K562 (cell line): ENCODE results near the gene UBE2A. TPM values are rescaled to one million over a fixed set of nuclear protein-coding genes. Genes with fewer than 3 reads are reported as not detected.

Source experiments
- AFF1 ChIP-seq, 2 experiments: fragments of 450-650 bp; IDR thresholded peaks; 2 replicates each; pipeline ENCODE4 v1.6.1; 2018; ENCODE audit warnings: mild to moderate bottlenecking in 2 of 2, low read depth in 1 of 2; ENCODE audit not compliant: partially characterized antibody in 2 of 2
- CBX3 ChIP-seq, 2 experiments: IDR thresholded peaks; 1 replicate in 1 of 2; 2 replicates in 1 of 2; pipeline ENCODE4 v1.6.1; 2012; ENCODE audit warnings: inconsistent platforms in 2 of 2, low read length in 2 of 2, borderline replicate concordance in 1 of 2, control low read depth in 1 of 2
- E2F8 ChIP-seq: fragments of 450-650 bp; IDR thresholded peaks from 2 replicates; pipeline ENCODE4 v1.7.1; 2018; ENCODE audit warnings: mild to moderate bottlenecking, low read depth; ENCODE audit not compliant: partially characterized antibody
- FOXM1 ChIP-seq, 2 experiments: fragments of 450-650 bp in 1 of 2; sonication (generic) in 1 of 2; formaldehyde crosslinking in 1 of 2; IDR thresholded peaks; 2 replicates each; pipeline versions ENCODE4 v1.6.1 to v1.9.0; 2017 to 2022; ENCODE audit warnings: low read depth in 2 of 2, mild to moderate bottlenecking in 2 of 2, missing genetic modification reagents in 1 of 2, moderate library complexity in 1 of 2
- GABPB1 ChIP-seq: sonication (generic); formaldehyde crosslinking; IDR thresholded peaks from 2 replicates; pipeline ENCODE4 v1.8.0; 2022; ENCODE audit warnings: mild to moderate bottlenecking, missing genetic modification reagents
- GATAD2B ChIP-seq: fragments of 450-650 bp; IDR thresholded peaks from 2 replicates; pipeline ENCODE4 v1.6.1; 2017; ENCODE audit warnings: mild to moderate bottlenecking, borderline replicate concordance
- HBP1 ChIP-seq: fragments of 450-650 bp; formaldehyde crosslinking; IDR thresholded peaks from 2 replicates; pipeline ENCODE4 v1.4.0; 2022; ENCODE audit warnings: missing genetic modification characterization
- HDAC2 ChIP-seq: fragments of 450-650 bp; IDR thresholded peaks from 2 replicates; pipeline ENCODE4 v1.6.1; 2016; ENCODE audit warnings: mild to moderate bottlenecking
- HIVEP1 ChIP-seq: fragments of 250-450 bp; sonication (Bioruptor Pico); IDR thresholded peaks from 2 replicates; pipeline ENCODE4 v1.4.0; 2020; ENCODE audit warnings: mild to moderate bottlenecking
- HNRNPL ChIP-seq: fragments of 200-400 bp; formaldehyde crosslinking; IDR thresholded peaks from 2 replicates; pipeline ENCODE4 v1.6.1; 2017; ENCODE audit warnings: low read depth, mild to moderate bottlenecking, low read length
- ID3 ChIP-seq, 2 experiments: fragments of 250-450 bp in 1 of 2; fragments of 450-650 bp in 1 of 2; sonication (Bioruptor Pico) in 1 of 2; IDR thresholded peaks; 2 replicates each; pipeline versions ENCODE4 v1.6.1 to v1.8.0; 2016 to 2021; ENCODE audit warnings: mild to moderate bottlenecking in 2 of 2, moderate library complexity in 2 of 2, missing compliant biosample characterization in 1 of 2, missing genetic modification characterization in 1 of 2
- IRF9 ChIP-seq: fragments of 450-650 bp; IDR thresholded peaks from 2 replicates; pipeline ENCODE4 v1.6.1; 2016; ENCODE audit warnings: missing biosample characterization, missing genetic modification characterization
- L3MBTL2 ChIP-seq: fragments of 450-650 bp; IDR thresholded peaks from 2 replicates; pipeline ENCODE4 v1.6.1; 2016; ENCODE audit warnings: mild to moderate bottlenecking, moderate library complexity
- SRF ChIP-seq, 2 experiments: fragments of 250-450, 450-650 bp in 1 of 2; sonication (Bioruptor Pico) in 1 of 2; sonication (generic) in 1 of 2; formaldehyde crosslinking; IDR thresholded peaks; 2 replicates each; pipeline versions ENCODE4 v1.5.0 to v1.5.1; 2020 to 2022; ENCODE audit warnings: mild to moderate bottlenecking in 1 of 2, missing genetic modification reagents in 1 of 2
- ZFP1 ChIP-seq: fragments of 450-650 bp; formaldehyde crosslinking; IDR thresholded peaks from 2 replicates; pipeline ENCODE4 v1.4.0; 2020; ENCODE audit warnings: mild to moderate bottlenecking, mixed read lengths
- polyA plus RNA-seq, 8 experiments: library from polyadenylated mRNA; depleted of rRNA in 4 of 8; stranded (reverse) in 5 of 8; unstranded in 3 of 8; fragments of >200 nt; fragmentation: Nextera tagmentation in 2 of 8; fragmentation: Illumina TruSeq in 1 of 8; extraction: Ambion mirVana in 2 of 8; extraction: Trizol in 1 of 8; gene quantifications; 2 replicates each; pipeline versions ENCODE4 v1.2.1 to v1.2.3, GENCODE V29; 2011 to 2014; ENCODE audit warnings: inconsistent platforms in 1 of 8, missing spikeins in 1 of 8
- total RNA-seq, 7 experiments: library from RNA; depleted of rRNA in 6 of 7; stranded (reverse); fragments of >200 nt in 6 of 7; fragmentation: Illumina TruSeq in 2 of 7; extraction: Trizol in 2 of 7; gene quantifications; 2 replicates each; pipeline versions ENCODE4 v1.2.1 to v1.2.3, GENCODE V29; 2011 to 2021; ENCODE audit warnings: low replicate concordance in 1 of 7

The UBE2A gene
- total and polyA plus RNA-seq, 9 of the 15 experiments (the other 6 are each of a cell fraction or from before 2014, with no cell fraction given): 21.6 to 87.6 (median 47.8) TPM

- TF ChIP-seq E2F8 (peak; percentile 82), ZFP1 (CRISPR knock-in tag) (no peak), HNRNPL (no peak), HDAC2 (0 out of 2 replicates have a peak, but pooled peaks have one; percentile 35), IRF9 (tag) (no peak), GABPB1 (CRISPR knock-in tag) (peak; percentile 62; the same call in 1 of the 2 replicates), L3MBTL2 (peak; percentile 56; the same call in 1 of the 2 replicates), FOXM1 (IDR thresholded peaks at IDR 0.05; ENCODE audit: low read depth) (peak; percentile 37; the same call in 1 of the 2 replicates), FOXM1 (CRISPR knock-in tag; IDR thresholded peaks at IDR 0.05; ENCODE audit: low read depth) (no peak), HBP1 (CRISPR knock-in tag) (no peak), AFF1 (IDR thresholded peaks at IDR 0.05; ENCODE audit: low read depth in 1 of 2, partially characterized antibody in 2 of 2) (peak in 1 of 2 experiments; percentile 24), GATAD2B (no peak), HIVEP1 (no peak), ID3 (CRISPR knock-in tag; IDR thresholded peaks at IDR 0.05) (no peak), ID3 (tag; IDR thresholded peaks at IDR 0.05) (no peak), SRF (CRISPR knock-in tag; IDR thresholded peaks at IDR 0.05) (no peak), CBX3 (IDR thresholded peaks at IDR 0.05; ENCODE audit: borderline replicate concordance in 1 of 2, low read length in 2 of 2) (peak in 1 of 2 experiments; percentile 71; a peak in 1 of 3 replicates)
Observed at GRCh38 chrX:119565107-119565663, 9.2 kb upstream of the UBE2A start, which contains the start of gene STEEP1 (continued).
